ENCODE data around the gene FHOD1.

FHOD1 gene

GRCh38 chr16:67246756-67247191 lies 507 bp downstream of the FHOD1 start:
- no peaks in the 10 kb centered on the region for H3K27me3 ChIP-seq (ENCODE audit: control insufficient read depth, insufficient read depth, low read length)
- H3K9me3 ChIP-seq (ENCODE audit: control insufficient read depth, low read length) = no peaks in the 10 kb centered on the region
- H3K36me3 ChIP-seq (ENCODE audit: control insufficient read depth, insufficient read depth, low read length) = no peaks in the 10 kb centered on the region
- TF ChIP-seq CTCF (IDR thresholded peaks at IDR 0.05) = peak; percentile 32
- peak overlapping the region; percentile 67 for H3K4me3 ChIP-seq (ENCODE audit: low read depth, low read length)
- peak overlapping the region; percentile 79 for H3K27ac ChIP-seq
- H2AFZ ChIP-seq = peak overlapping the region; percentile 77
- H3K4me1 ChIP-seq = peaks cover 8% of the 10 kb centered on the region
- peak overlapping the region; percentile 89 for H3K4me2 ChIP-seq (ENCODE audit: low read length)
- peak overlapping the region; percentile 4 for H3K9ac ChIP-seq
- peaks cover under 1% of the 10 kb centered on the region for H3K79me2 ChIP-seq

GRCh38 chr16:67246081-67246755 lies 1.1 kb downstream of the FHOD1 start:
- Histone ChIP-seq H2AFZ (peak overlapping the region; percentile 77), H3K27ac (peak overlapping the region; percentile 79), H3K79me2 (peaks cover 2% of the 10 kb centered on the region), H3K9ac (no peak overlapping the region), H3K4me2 (ENCODE audit: low read length) (peak overlapping the region; percentile 89), H3K27me3 (ENCODE audit: control insufficient read depth, insufficient read depth, low read length) (no peaks in the 10 kb centered on the region), H3K9me3 (ENCODE audit: control insufficient read depth, low read length) (no peaks in the 10 kb centered on the region), H3K36me3 (ENCODE audit: control insufficient read depth, insufficient read depth, low read length) (no peaks in the 10 kb centered on the region), H3K4me3 (ENCODE audit: low read depth, low read length) (peak overlapping the region; percentile 67), H3K4me1 (peaks cover 8% of the 10 kb centered on the region)
- TF ChIP-seq CTCF (IDR thresholded peaks at IDR 0.05) = peak; percentile 23

GRCh38 chr16:67245674-67246080 lies 1.6 kb downstream of the FHOD1 start:
- peaks cover 8% of the 10 kb centered on the region for H3K4me1 ChIP-seq
- TF ChIP-seq CTCF (IDR thresholded peaks at IDR 0.05) = no peak
- no peaks in the 10 kb centered on the region for H3K36me3 ChIP-seq (ENCODE audit: control insufficient read depth, insufficient read depth, low read length)
- peak overlapping the region; percentile 67 for H3K4me3 ChIP-seq (ENCODE audit: low read depth, low read length)
- peak overlapping the region; percentile 77 for H2AFZ ChIP-seq
- no peaks in the 10 kb centered on the region for H3K27me3 ChIP-seq (ENCODE audit: control insufficient read depth, insufficient read depth, low read length)
- H3K9me3 ChIP-seq (ENCODE audit: control insufficient read depth, low read length) = no peaks in the 10 kb centered on the region
- H3K4me2 ChIP-seq (ENCODE audit: low read length) = peak overlapping the region; percentile 89
- peak overlapping the region; percentile 79 for H3K27ac ChIP-seq
- H3K9ac ChIP-seq = no peak overlapping the region
- H3K79me2 ChIP-seq = peaks cover 2% of the 10 kb centered on the region

GRCh38 chr16:67245186-67245585 lies 2.1 kb downstream of the FHOD1 start:
- H3K36me3 ChIP-seq (ENCODE audit: control insufficient read depth, insufficient read depth, low read length) = no peaks in the 10 kb centered on the region
- H3K79me2 ChIP-seq = peaks cover 2% of the 10 kb centered on the region
- no peaks in the 10 kb centered on the region for H3K27me3 ChIP-seq (ENCODE audit: control insufficient read depth, insufficient read depth, low read length)
- H3K4me3 ChIP-seq (ENCODE audit: low read depth, low read length) = no peak overlapping the region
- H3K27ac ChIP-seq = peak overlapping the region; percentile 62
- H3K9ac ChIP-seq = no peak overlapping the region
- no peaks in the 10 kb centered on the region for H3K9me3 ChIP-seq (ENCODE audit: control insufficient read depth, low read length)
- H3K4me2 ChIP-seq (ENCODE audit: low read length) = no peak overlapping the region
- TF ChIP-seq CTCF (IDR thresholded peaks at IDR 0.05) = no peak
- H3K4me1 ChIP-seq = peaks cover 8% of the 10 kb centered on the region
- no peak overlapping the region for H2AFZ ChIP-seq
